Skin epidermis (tissue), 12 donors: ENCODE results near the gene AGAP5.

Source experiments
- H3K27ac ChIP-seq, 21 experiments: fragments of 200-600 bp; sonication (generic) in 11 of 21; one replicate each; pipeline ENCODE4 v1.5.0; 2020; ENCODE audit warnings: mild to moderate bottlenecking in 3 of 21, inconsistent platforms in 2 of 21, moderate library complexity in 2 of 21
- H3K4me3 ChIP-seq, 7 experiments: fragments of 200-600 bp; sonication (generic) in 2 of 7; one replicate each; pipeline ENCODE4 v1.5.0; 2020; ENCODE audit warnings: inconsistent platforms in 2 of 7, mild to moderate bottlenecking in 2 of 7, moderate library complexity in 1 of 7

The AGAP5 gene

DNA sequence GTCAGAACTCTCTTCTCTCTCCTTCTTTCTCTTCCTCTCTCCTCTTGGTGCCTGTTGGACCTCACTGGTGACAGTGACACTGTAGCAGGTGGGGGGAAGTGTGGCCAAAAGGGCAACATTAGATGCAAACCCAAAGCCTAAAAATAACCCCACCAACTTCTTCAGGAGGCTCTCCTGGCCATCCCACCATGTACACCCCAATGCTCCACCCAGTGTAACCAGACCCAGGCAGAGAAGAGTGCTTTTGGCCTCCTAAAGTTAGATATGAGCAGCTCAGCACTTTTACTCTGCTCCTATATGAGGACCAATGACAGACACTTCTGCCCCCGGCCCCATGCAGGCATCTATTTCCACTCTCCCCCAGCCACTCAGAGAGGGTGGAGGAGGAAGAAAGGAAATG, 62.1 kb downstream of the AGAP5 start:
- Histone ChIP-seq H3K4me3 (no peak overlapping the region), H3K27ac (no peak overlapping the region)

DNA sequence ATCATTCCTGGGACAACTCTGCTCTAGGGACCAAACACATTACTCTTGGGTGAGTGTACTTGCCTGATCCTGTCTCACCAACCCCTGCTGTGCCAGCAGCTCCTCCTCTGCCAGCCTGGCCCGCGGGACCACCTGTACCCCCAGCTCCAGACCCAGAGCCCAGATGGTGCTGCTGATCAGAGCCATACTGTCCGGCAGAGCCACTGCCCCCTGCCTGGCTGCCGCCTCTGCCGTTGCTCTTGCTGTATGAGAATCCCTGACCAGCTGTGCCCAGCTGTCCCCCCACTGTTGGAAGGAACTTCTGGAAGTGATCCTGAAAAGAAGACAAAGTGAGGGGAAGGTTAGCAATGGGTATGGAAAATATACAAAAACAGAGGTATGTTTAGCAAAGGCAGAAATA, 63.5 kb downstream of the AGAP5 start:
- H3K27ac ChIP-seq: no peak overlapping the region
- no peak overlapping the region for H3K4me3 ChIP-seq

DNA sequence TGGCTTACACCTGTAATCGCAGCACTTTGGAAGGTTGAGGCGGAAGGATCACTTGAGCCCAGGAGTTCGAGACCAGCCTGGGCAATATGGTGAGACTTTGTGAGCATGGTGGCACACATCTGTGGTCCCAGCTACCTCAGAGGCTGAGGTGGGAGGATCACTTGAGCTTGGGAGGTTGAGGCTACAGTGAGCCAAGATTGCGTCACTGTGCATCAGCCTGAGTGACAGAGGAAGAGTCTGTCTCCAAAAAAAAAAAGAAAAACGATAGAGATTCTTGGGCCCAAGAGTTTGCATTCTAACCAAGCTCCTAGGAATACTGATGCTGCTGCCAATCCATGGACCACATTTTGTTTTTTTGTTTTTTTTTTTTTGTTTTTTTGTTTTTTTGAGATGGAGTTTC, 68.7 kb downstream of the AGAP5 start:
- Histone ChIP-seq H3K4me3 (no peak overlapping the region), H3K27ac (no peak overlapping the region)

DNA sequence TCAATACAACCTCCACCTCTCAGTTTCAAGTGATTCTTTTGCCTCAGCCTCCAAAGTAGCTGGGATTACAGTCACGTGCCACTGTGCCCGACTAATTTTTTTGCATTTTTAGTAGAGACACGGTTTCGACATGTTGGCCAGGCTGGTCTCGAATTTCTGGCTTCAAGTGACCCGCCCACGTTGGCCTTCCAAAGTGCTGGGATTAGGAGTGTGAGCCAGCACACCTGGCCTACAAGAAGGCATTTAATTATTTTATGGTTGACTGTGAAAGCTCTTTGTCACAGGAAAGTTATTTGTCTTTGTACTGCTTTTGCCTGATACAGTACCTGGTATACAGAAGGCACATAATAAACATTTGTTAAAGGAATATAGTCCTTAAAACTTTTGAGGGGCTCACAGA, 69.5 kb downstream of the AGAP5 start:
- Histone ChIP-seq H3K4me3 (no peak overlapping the region), H3K27ac (no peak overlapping the region)

DNA sequence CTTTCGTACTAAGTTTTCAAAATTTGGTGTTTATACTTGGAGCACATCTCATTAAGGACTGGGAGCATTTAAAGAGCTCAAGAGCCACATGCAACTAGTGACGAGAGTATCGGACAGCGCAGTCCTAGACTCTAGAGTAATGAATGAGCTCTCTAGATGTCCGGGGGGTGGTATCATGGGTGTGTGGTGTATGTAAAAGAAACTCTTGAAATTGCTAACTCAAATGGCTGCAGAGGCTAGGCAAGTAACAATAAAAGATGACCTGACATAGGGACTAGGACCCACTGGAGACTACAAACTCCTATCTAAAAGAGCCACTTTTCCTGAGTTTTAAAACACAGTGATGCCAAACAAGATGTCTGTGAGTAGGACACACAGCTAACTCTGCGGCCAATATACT, 70.6 kb downstream of the AGAP5 start:
- Histone ChIP-seq H3K4me3 (no peak overlapping the region), H3K27ac (no peak overlapping the region)

DNA sequence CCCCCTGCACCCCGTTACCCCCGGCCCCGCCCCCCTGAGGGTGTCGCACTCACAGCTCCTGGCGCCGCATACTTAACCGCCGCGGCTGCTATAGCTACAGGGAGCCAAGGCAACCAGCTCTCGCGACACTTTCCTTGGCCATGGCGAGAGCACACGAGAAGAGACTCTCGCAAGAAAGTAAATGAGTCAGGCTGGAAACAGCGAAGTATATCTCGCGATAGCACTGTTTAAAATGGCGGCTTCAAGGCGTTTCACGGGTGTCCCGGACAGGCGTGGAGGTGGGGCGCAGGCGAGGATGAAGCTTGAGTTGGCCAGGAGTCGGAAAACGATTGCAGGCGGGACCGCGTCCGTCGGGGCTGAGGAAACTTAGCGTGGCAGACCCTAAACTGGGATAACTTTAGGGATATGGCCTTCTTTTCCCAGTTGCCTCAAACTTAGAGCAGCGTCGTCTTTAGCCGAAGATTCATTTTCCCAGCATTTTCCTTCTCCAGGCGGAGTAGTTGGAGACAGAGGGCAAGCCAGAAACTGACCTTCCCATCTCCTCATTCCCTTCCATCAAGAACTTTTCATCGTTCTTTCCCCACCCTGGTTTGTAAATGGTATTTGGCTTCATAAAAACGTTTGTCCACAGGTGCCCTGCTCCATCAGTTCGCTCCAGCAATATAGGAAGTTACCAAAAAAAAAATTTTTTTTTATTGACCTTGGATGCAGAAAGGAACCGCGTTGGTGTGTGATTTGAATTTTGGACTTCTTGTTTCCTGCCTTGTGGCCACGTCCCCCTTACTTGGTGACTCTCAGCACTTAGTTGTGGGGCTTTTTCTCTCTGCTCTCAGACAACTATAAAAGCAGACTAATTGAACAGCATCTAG, 71.8 kb downstream of the AGAP5 start:
- Histone ChIP-seq H3K27ac (peak overlapping the region; percentile 49 to 93 (median 87)), H3K4me3 (peak overlapping the region; percentile 65 to 98 (median 79))

DNA sequence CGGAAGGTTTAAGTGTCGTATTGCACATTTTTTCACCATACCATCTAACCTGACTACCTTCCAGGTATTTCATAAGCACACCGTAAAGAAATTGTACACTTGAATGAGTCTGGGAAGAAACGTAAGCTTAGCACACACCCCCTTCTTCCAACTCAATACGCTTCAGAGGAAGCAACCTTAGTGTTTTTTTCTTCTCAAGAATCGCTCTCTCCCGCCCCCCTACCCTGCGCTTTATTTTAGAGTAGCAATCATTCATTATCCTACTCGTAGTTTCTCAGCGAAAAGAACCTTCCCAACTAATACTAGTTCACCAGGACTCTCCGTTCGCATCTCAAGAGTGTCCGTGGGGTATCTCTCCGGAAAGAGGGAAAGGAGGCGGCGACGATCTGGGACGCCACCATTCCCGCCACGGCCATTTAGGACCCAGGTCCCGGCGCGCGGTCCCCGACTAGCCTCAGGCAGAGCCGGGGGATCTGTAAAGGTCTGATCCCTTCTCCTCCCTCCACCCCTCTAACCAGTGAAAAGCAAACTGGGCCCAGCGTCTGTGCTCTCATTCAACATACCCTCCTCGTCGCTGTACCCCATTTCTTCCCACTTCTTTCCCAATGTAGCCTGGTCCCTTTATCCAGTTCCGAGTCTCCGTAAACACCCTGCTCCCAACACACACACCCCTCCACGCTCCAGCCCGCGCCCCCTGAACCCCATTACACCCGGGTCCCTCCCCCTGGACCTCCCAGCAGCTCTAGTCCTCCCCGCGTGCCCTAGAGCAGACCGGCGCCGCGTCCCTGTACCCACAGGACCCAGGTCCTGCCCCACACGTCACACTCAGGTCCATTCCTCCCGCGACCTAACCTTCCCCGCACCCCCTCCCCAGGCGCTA, 72.7 kb downstream of the AGAP5 start:
- Histone ChIP-seq H3K4me3 (peak overlapping the region; percentile 65 to 98 (median 79)), H3K27ac (peak overlapping the region in 20 of 21 experiments; percentile 8 to 93 (median 87))
